Endothelial cell of umbilical vein (primary cell): ENCODE measurements around the gene NAV2. TPM values are rescaled to one million over a fixed set of nuclear protein-coding genes. Genes with fewer than 3 reads are reported as not detected.

Experiments
- BruUV-seq: library from RNA; stranded (reverse); fragments of 400-500 nt; replicated peaks from 2 replicates; lab custom pipeline; 2021; lab: Mats Ljungman, UMichigan
- CTCF ChIA-PET: fragments of 300-600, 350-600 bp; sonication (Branson Sonifier 250); formaldehyde crosslinking; loops from one replicate; lab custom pipeline; 2021; ENCODE audit warnings: antibody characterized with exemption, inconsistent platforms; lab: Charles Lee
- POLR2A ChIA-PET: fragments of 300-600, 350-600 bp; sonication (Branson Sonifier 250); formaldehyde crosslinking; loops from one replicate; lab custom pipeline; 2021; ENCODE audit warnings: antibody characterized with exemption, inconsistent platforms; lab: Charles Lee
- DNase-seq: peaks from one replicate; pipeline ENCODE4 v3.0.0-alpha.2; 2011; ENCODE audit warnings: low read depth, low spot score
- FAIRE-seq: peaks from 2 replicates; lab custom pipeline; 2011; peaks lifted over from hg19 to GRCh38; lab: Jason Lieb, UNC
- H2AFZ ChIP-seq: 2 replicates; pipeline ENCODE4 v1.6.0; 2012; ENCODE audit warnings: low read depth, low read length, control low read depth, inconsistent platforms
- H3K27ac ChIP-seq: 2 replicates; pipeline ENCODE4 v1.5.1; 2011; ENCODE audit warnings: low read depth, mild to moderate bottlenecking, control low read depth, low read length, moderate library complexity; ENCODE audit not compliant: insufficient read depth
- H3K27me3 ChIP-seq, 2 experiments: 2 replicates each; pipeline versions ENCODE4 v1.6.0 to v1.6.1; 2011; ENCODE audit warnings: low read length in 2 of 2, mixed read lengths in 1 of 2; ENCODE audit not compliant: control insufficient read depth in 2 of 2, insufficient read depth in 2 of 2
- H3K36me3 ChIP-seq, 2 experiments: 2 replicates in 1 of 2; 3 replicates in 1 of 2; pipeline ENCODE4 v1.5.1; 2011; ENCODE audit warnings: low read length in 2 of 2, mild to moderate bottlenecking in 1 of 2, moderate library complexity in 1 of 2; ENCODE audit not compliant: control insufficient read depth in 2 of 2, insufficient read depth in 2 of 2; ENCODE audit errors: extremely low read depth in 1 of 2
- H3K4me1 ChIP-seq: 3 replicates; pipeline ENCODE4 v1.5.1; 2011; ENCODE audit warnings: mild to moderate bottlenecking, low read length; ENCODE audit not compliant: control insufficient read depth, insufficient read depth; ENCODE audit errors: extremely low read depth
- H3K4me2 ChIP-seq: 2 replicates; pipeline ENCODE4 v1.6.1; 2011; ENCODE audit warnings: low read length, control low read depth, mixed read lengths; ENCODE audit not compliant: insufficient read depth
- H3K4me3 ChIP-seq, 3 experiments: fragments of 200-600 bp in 1 of 3; sonication (generic), shearing (Covaris generic) in 1 of 3; replicated peaks in 1 of 3; 2 replicates each; pipeline ENCODE4 v1.5.1; 2011 to 2016; ENCODE audit warnings: control low read depth in 3 of 3, low read length in 3 of 3, mild to moderate bottlenecking in 2 of 3, inconsistent platforms in 1 of 3, low read depth in 1 of 3, moderate library complexity in 1 of 3; ENCODE audit not compliant: insufficient read depth in 1 of 3
- H3K79me2 ChIP-seq: 2 replicates; pipeline ENCODE4 v1.6.0; 2012; ENCODE audit warnings: low read length, inconsistent platforms; ENCODE audit not compliant: control insufficient read depth, insufficient read depth
- H3K9ac ChIP-seq: replicated peaks from 2 replicates; pipeline ENCODE3; 2011; ENCODE audit warnings: low read length, control low read depth; ENCODE audit not compliant: insufficient read depth; ENCODE audit errors: extremely low read depth
- H3K9me1 ChIP-seq: replicated peaks from 3 replicates; pipeline ENCODE4 v1.6.0; 2011; ENCODE audit warnings: mild to moderate bottlenecking, low read length; ENCODE audit not compliant: control insufficient read depth, insufficient read depth; ENCODE audit errors: extremely low read depth
- H3K9me3 ChIP-seq: replicated peaks from 2 replicates; pipeline ENCODE4 v1.5.1; 2012; ENCODE audit warnings: low read length, inconsistent platforms; ENCODE audit not compliant: control insufficient read depth, insufficient read depth
- H4K20me1 ChIP-seq: replicated peaks from 2 replicates; pipeline ENCODE3; 2011; ENCODE audit warnings: mild to moderate bottlenecking, low read length; ENCODE audit not compliant: control insufficient read depth, insufficient read depth; ENCODE audit errors: extremely low read depth
- FOS ChIP-seq: IDR thresholded peaks from 2 replicates; pipeline ENCODE4 v1.6.1; 2011; ENCODE audit warnings: mild to moderate bottlenecking, low read length, moderate library complexity, borderline replicate concordance; ENCODE audit not compliant: insufficient read depth
- GATA2 ChIP-seq: IDR thresholded peaks from 2 replicates; pipeline ENCODE4 v1.7.0; 2011; ENCODE audit warnings: low read depth, mild to moderate bottlenecking, moderate library complexity, mixed read lengths, low read length; ENCODE audit not compliant: insufficient read length, insufficient read depth
- JUN ChIP-seq: IDR thresholded peaks from 2 replicates; pipeline ENCODE4 v1.6.1; 2011; ENCODE audit warnings: borderline replicate concordance, low read depth; ENCODE audit not compliant: insufficient read length, insufficient read depth
- MYC ChIP-seq: IDR thresholded peaks from one replicate; pipeline ENCODE4 v1.6.1; 2011; ENCODE audit warnings: mild to moderate bottlenecking, low read depth, low read length
- POLR2A ChIP-seq: IDR thresholded peaks from 2 replicates; pipeline ENCODE4 v1.6.1; 2012; ENCODE audit warnings: low read depth, mild to moderate bottlenecking, control low read depth, low read length
- dilution Hi-C: fragments of 300-500 bp; cut with MboI; formaldehyde crosslinking; loops from one replicate; pipeline ENCODE4 v1.15.0; 2019; ENCODE audit warnings: low sequenced_read_pairs; ENCODE audit not compliant: extremely low pct_ligation_motif_present
- intact Hi-C: fragments of 100-400 bp; cut with micrococcal nuclease; formaldehyde crosslinking; loops from one replicate; pipeline ENCODE4 v1.10.0; 2022
- polyA plus RNA-seq, 4 experiments: library from polyadenylated mRNA; depleted of rRNA in 3 of 4; stranded (reverse) in 3 of 4; unstranded in 1 of 4; fragments of >200 nt; gene quantifications; 2 replicates each; pipeline versions ENCODE4 v1.2.1 to v1.2.3, GENCODE V29; 2011 to 2012; ENCODE audit warnings: missing spikeins in 1 of 4
- total RNA-seq: library from RNA; stranded (reverse); gene quantifications from 2 replicates; pipeline ENCODE4 v1.2.3, GENCODE V29; 2021
- TF ChIP-seq, protein P1 (sequence below), 2 donors: IDR thresholded peaks; 1 replicate in 1 of 2; 2 replicates in 1 of 2; pipeline ENCODE4 v1.5.1; 2011; ENCODE audit warnings: low read length in 2 of 2, mild to moderate bottlenecking in 2 of 2, moderate library complexity in 2 of 2, control low read depth in 1 of 2, inconsistent platforms in 1 of 2, low read depth in 1 of 2; ENCODE audit not compliant: insufficient read depth in 1 of 2; ENCODE audit errors: extremely low read depth in 1 of 2
- TF ChIP-seq, protein P2 (sequence below): IDR thresholded peaks from 2 replicates; pipeline ENCODE4 v1.6.1; 2011; ENCODE audit not compliant: insufficient read depth, insufficient read length

Gene NAV2
- total and polyA plus RNA-seq, 2 donors (not counting 3 experiments of a cell fraction or from before 2014, with no cell fraction given), result 10.9 to 68.0 TPM

DNA sequence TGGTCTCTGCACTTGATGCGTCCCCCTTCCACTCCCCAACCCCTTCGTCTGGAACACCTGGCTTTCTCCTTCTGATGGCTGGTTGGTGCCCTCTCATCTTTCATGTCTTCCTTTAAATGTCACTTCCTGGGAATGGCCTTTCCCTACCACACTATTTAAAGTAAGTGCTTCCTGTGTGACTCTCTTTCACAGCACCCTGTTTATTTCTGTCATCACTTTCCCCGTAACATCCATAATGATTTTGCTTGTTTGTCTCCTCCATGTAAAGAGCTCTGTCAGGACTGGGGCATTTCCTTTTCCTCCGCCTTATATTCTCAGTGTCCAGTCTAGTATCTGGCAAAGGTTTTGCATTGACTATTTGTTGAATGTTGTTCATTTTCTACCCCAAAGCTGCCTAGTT is 304.7 kb downstream of the NAV2 start:
- ChIA-PET POLR2A (interaction anchor here (0.9 kb wide), 1 partner anchor 13 kb away, joined by 3 read pairs; no protein-coding TSS in a partner anchor), CTCF (no interaction called here)
- Histone ChIP-seq H2AFZ (no peak overlapping the region), H3K9me3 (no peaks in the 10 kb centered on the region), H3K9ac (no peak overlapping the region), H3K36me3 (no peaks in the 10 kb centered on the region), H3K27ac (no peak overlapping the region), H3K27me3 (no peaks in the 10 kb centered on the region), H3K4me3 (no peak overlapping the region), H4K20me1 (no peaks in the 10 kb centered on the region), H3K79me2 (peaks cover 2% of the 10 kb centered on the region), H3K4me1 (peaks cover 18% of the 10 kb centered on the region), H3K4me2 (no peak overlapping the region), H3K9me1 (no peaks in the 10 kb centered on the region)
- DNase-seq (no peak), FAIRE-seq (no peak)
- dilution Hi-C loops, result no loop called here
- intact Hi-C loops, result no loop called here
- TF ChIP-seq, protein P1, sequence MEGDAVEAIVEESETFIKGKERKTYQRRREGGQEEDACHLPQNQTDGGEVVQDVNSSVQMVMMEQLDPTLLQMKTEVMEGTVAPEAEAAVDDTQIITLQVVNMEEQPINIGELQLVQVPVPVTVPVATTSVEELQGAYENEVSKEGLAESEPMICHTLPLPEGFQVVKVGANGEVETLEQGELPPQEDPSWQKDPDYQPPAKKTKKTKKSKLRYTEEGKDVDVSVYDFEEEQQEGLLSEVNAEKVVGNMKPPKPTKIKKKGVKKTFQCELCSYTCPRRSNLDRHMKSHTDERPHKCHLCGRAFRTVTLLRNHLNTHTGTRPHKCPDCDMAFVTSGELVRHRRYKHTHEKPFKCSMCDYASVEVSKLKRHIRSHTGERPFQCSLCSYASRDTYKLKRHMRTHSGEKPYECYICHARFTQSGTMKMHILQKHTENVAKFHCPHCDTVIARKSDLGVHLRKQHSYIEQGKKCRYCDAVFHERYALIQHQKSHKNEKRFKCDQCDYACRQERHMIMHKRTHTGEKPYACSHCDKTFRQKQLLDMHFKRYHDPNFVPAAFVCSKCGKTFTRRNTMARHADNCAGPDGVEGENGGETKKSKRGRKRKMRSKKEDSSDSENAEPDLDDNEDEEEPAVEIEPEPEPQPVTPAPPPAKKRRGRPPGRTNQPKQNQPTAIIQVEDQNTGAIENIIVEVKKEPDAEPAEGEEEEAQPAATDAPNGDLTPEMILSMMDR (IDR thresholded peaks at IDR 0.05; ENCODE audit: extremely low read depth in 1 of 2, insufficient read depth in 1 of 2, low read depth in 1 of 2, low read length in 2 of 2), result no peak
- TF ChIP-seq, protein P2, sequence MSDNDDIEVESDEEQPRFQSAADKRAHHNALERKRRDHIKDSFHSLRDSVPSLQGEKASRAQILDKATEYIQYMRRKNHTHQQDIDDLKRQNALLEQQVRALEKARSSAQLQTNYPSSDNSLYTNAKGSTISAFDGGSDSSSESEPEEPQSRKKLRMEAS, result no peak
- no peak for TF ChIP-seq MYC
- no peak for TF ChIP-seq FOS
- no peak for TF ChIP-seq GATA2
- no peak for TF ChIP-seq JUN
- TF ChIP-seq POLR2A, result no peak
- BruUV-seq, result no TSS peak
